GM12878 (cell line): ENCODE data around the gene SEMA3C. TPM values are rescaled to one million over a fixed set of nuclear protein-coding genes. Genes with fewer than 3 reads are reported as not detected.

Experiments used
- CEBPZ ChIP-seq: fragments of 150-350 bp; IDR thresholded peaks from 2 replicates; pipeline ENCODE4 v1.6.1; 2016; ENCODE audit warnings: low read depth, low read length
- GATAD2B ChIP-seq: fragments of 450-650 bp; conservative IDR thresholded peaks from 2 replicates; pipeline ENCODE4 v1.6.1; 2017; ENCODE audit warnings: low read depth, mild to moderate bottlenecking, moderate library complexity
- MLLT1 ChIP-seq: fragments of 450-650 bp; IDR thresholded peaks from 2 replicates; pipeline ENCODE4 v1.6.1; 2016; ENCODE audit warnings: mild to moderate bottlenecking
- MXI1 ChIP-seq: fragments of 150-350 bp; IDR thresholded peaks from 2 replicates; pipeline ENCODE4 v1.6.1; 2011; ENCODE audit warnings: low read depth, mild to moderate bottlenecking, inconsistent platforms, low read length, improper control_type of control experiment
- POLR2AphosphoS2 ChIP-seq: IDR thresholded peaks from 2 replicates; pipeline ENCODE4 v1.6.1; 2011; ENCODE audit warnings: low read depth, mild to moderate bottlenecking, low read length, improper control_type of control experiment, moderate library complexity
- polyA plus RNA-seq, 11 experiments: library from polyadenylated mRNA; depleted of rRNA in 4 of 11; unstranded in 6 of 11; stranded (reverse) in 5 of 11; fragments of >200 nt; fragmentation: Nextera tagmentation in 4 of 11; fragmentation: Illumina TruSeq in 1 of 11; extraction: Ambion mirVana in 4 of 11; extraction: Trizol in 1 of 11; gene quantifications; 1 replicate in 1 of 11; 2 replicates in 10 of 11; pipeline versions ENCODE4 v1.2.1 to v1.2.3, GENCODE V29; 2011 to 2016; ENCODE audit warnings: inconsistent platforms in 2 of 11, missing spikeins in 2 of 11, low read depth in 1 of 11
- total RNA-seq, 4 experiments: library from RNA; depleted of rRNA in 3 of 4; stranded (reverse); fragments of >200 nt in 3 of 4; fragmentation: Illumina TruSeq in 1 of 4; extraction: Trizol in 1 of 4; gene quantifications; 2 replicates each; pipeline versions ENCODE4 v1.2.1 to v1.2.3, GENCODE V29; 2013 to 2021
- TF ChIP-seq, protein P1 (sequence below): fragments of 450-650 bp; IDR thresholded peaks from 2 replicates; pipeline ENCODE4 v1.6.1; 2017; ENCODE audit warnings: mild to moderate bottlenecking

The SEMA3C gene
- total and polyA plus RNA-seq, 10 of the 15 experiments (the other 5 are each of a cell fraction or from before 2014, with no cell fraction given): 0.01 to 0.41 (median 0.11) TPM; not detected in 6

DNA sequence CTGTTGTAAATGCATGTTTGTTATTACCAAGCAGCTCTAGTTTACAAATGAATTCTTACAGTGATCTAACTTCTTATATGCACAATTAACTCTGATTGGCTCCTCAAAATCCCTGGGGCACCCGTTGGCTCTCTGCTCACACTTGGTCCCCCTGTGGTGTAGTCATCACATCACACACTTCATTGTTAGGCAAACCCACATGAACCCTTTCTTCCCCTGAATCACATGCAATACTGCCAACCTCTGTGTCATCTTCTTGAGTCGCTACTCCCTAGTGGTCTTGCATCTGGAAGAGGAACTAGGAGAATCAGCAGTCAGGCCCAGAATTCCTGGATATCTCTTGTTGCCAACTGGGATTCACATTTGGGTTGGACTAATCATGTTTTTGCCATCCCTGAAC lies 207.3 kb downstream of the SEMA3C start (continued):
- no peak for TF ChIP-seq CEBPZ
- TF ChIP-seq, protein P1, sequence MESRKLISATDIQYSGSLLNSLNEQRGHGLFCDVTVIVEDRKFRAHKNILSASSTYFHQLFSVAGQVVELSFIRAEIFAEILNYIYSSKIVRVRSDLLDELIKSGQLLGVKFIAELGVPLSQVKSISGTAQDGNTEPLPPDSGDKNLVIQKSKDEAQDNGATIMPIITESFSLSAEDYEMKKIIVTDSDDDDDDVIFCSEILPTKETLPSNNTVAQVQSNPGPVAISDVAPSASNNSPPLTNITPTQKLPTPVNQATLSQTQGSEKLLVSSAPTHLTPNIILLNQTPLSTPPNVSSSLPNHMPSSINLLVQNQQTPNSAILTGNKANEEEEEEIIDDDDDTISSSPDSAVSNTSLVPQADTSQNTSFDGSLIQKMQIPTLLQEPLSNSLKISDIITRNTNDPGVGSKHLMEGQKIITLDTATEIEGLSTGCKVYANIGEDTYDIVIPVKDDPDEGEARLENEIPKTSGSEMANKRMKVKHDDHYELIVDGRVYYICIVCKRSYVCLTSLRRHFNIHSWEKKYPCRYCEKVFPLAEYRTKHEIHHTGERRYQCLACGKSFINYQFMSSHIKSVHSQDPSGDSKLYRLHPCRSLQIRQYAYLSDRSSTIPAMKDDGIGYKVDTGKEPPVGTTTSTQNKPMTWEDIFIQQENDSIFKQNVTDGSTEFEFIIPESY: no peak
- no peak for TF ChIP-seq MXI1
- TF ChIP-seq MLLT1: no peak
- TF ChIP-seq GATAD2B: no peak
- no peak for TF ChIP-seq POLR2AphosphoS2
- TF ChIP-seq, all 136 proteins: peak for 0
